Endothelial cell of umbilical vein (primary cell): ENCODE results near the gene ERBIN. TPM values are rescaled to one million over a fixed set of nuclear protein-coding genes. Genes with fewer than 3 reads are reported as not detected.

ENCODE experiments used
- BruUV-seq: library from RNA; stranded (reverse); fragments of 400-500 nt; replicated peaks from 2 replicates; lab custom pipeline; 2021; lab: Mats Ljungman, UMichigan
- CTCF ChIA-PET: fragments of 300-600, 350-600 bp; sonication (Branson Sonifier 250); formaldehyde crosslinking; loops from one replicate; lab custom pipeline; 2021; ENCODE audit warnings: antibody characterized with exemption, inconsistent platforms; lab: Charles Lee
- POLR2A ChIA-PET: fragments of 300-600, 350-600 bp; sonication (Branson Sonifier 250); formaldehyde crosslinking; loops from one replicate; lab custom pipeline; 2021; ENCODE audit warnings: antibody characterized with exemption, inconsistent platforms; lab: Charles Lee
- DNase-seq: peaks from one replicate; pipeline ENCODE4 v3.0.0-alpha.2; 2011; ENCODE audit warnings: low read depth, low spot score
- FAIRE-seq: peaks from 2 replicates; lab custom pipeline; 2011; peaks lifted over from hg19 to GRCh38; lab: Jason Lieb, UNC
- H2AFZ ChIP-seq: 2 replicates; pipeline ENCODE4 v1.6.0; 2012; ENCODE audit warnings: low read depth, low read length, control low read depth, inconsistent platforms
- H3K27ac ChIP-seq: 2 replicates; pipeline ENCODE4 v1.5.1; 2011; ENCODE audit warnings: low read depth, mild to moderate bottlenecking, control low read depth, low read length, moderate library complexity; ENCODE audit not compliant: insufficient read depth
- H3K27me3 ChIP-seq, 2 experiments: 2 replicates each; pipeline versions ENCODE4 v1.6.0 to v1.6.1; 2011; ENCODE audit warnings: low read length in 2 of 2, mixed read lengths in 1 of 2; ENCODE audit not compliant: control insufficient read depth in 2 of 2, insufficient read depth in 2 of 2
- H3K36me3 ChIP-seq, 2 experiments: 2 replicates in 1 of 2; 3 replicates in 1 of 2; pipeline ENCODE4 v1.5.1; 2011; ENCODE audit warnings: low read length in 2 of 2, mild to moderate bottlenecking in 1 of 2, moderate library complexity in 1 of 2; ENCODE audit not compliant: control insufficient read depth in 2 of 2, insufficient read depth in 2 of 2; ENCODE audit errors: extremely low read depth in 1 of 2
- H3K4me1 ChIP-seq: 3 replicates; pipeline ENCODE4 v1.5.1; 2011; ENCODE audit warnings: mild to moderate bottlenecking, low read length; ENCODE audit not compliant: control insufficient read depth, insufficient read depth; ENCODE audit errors: extremely low read depth
- H3K4me2 ChIP-seq: 2 replicates; pipeline ENCODE4 v1.6.1; 2011; ENCODE audit warnings: low read length, control low read depth, mixed read lengths; ENCODE audit not compliant: insufficient read depth
- H3K4me3 ChIP-seq, 3 experiments: fragments of 200-600 bp in 1 of 3; sonication (generic), shearing (Covaris generic) in 1 of 3; replicated peaks in 1 of 3; 2 replicates each; pipeline ENCODE4 v1.5.1; 2011 to 2016; ENCODE audit warnings: control low read depth in 3 of 3, low read length in 3 of 3, mild to moderate bottlenecking in 2 of 3, inconsistent platforms in 1 of 3, low read depth in 1 of 3, moderate library complexity in 1 of 3; ENCODE audit not compliant: insufficient read depth in 1 of 3
- H3K79me2 ChIP-seq: 2 replicates; pipeline ENCODE4 v1.6.0; 2012; ENCODE audit warnings: low read length, inconsistent platforms; ENCODE audit not compliant: control insufficient read depth, insufficient read depth
- H3K9ac ChIP-seq: replicated peaks from 2 replicates; pipeline ENCODE3; 2011; ENCODE audit warnings: low read length, control low read depth; ENCODE audit not compliant: insufficient read depth; ENCODE audit errors: extremely low read depth
- H3K9me1 ChIP-seq: replicated peaks from 3 replicates; pipeline ENCODE4 v1.6.0; 2011; ENCODE audit warnings: mild to moderate bottlenecking, low read length; ENCODE audit not compliant: control insufficient read depth, insufficient read depth; ENCODE audit errors: extremely low read depth
- H3K9me3 ChIP-seq: replicated peaks from 2 replicates; pipeline ENCODE4 v1.5.1; 2012; ENCODE audit warnings: low read length, inconsistent platforms; ENCODE audit not compliant: control insufficient read depth, insufficient read depth
- H4K20me1 ChIP-seq: replicated peaks from 2 replicates; pipeline ENCODE3; 2011; ENCODE audit warnings: mild to moderate bottlenecking, low read length; ENCODE audit not compliant: control insufficient read depth, insufficient read depth; ENCODE audit errors: extremely low read depth
- CTCF ChIP-seq, 2 donors: IDR thresholded peaks; 1 replicate in 1 of 2; 2 replicates in 1 of 2; pipeline ENCODE4 v1.5.1; 2011; ENCODE audit warnings: low read length in 2 of 2, mild to moderate bottlenecking in 2 of 2, moderate library complexity in 2 of 2, control low read depth in 1 of 2, inconsistent platforms in 1 of 2, low read depth in 1 of 2; ENCODE audit not compliant: insufficient read depth in 1 of 2; ENCODE audit errors: extremely low read depth in 1 of 2
- FOS ChIP-seq: IDR thresholded peaks from 2 replicates; pipeline ENCODE4 v1.6.1; 2011; ENCODE audit warnings: mild to moderate bottlenecking, low read length, moderate library complexity, borderline replicate concordance; ENCODE audit not compliant: insufficient read depth
- GATA2 ChIP-seq: IDR thresholded peaks from 2 replicates; pipeline ENCODE4 v1.7.0; 2011; ENCODE audit warnings: low read depth, mild to moderate bottlenecking, moderate library complexity, mixed read lengths, low read length; ENCODE audit not compliant: insufficient read length, insufficient read depth
- MYC ChIP-seq: IDR thresholded peaks from one replicate; pipeline ENCODE4 v1.6.1; 2011; ENCODE audit warnings: mild to moderate bottlenecking, low read depth, low read length
- POLR2A ChIP-seq: IDR thresholded peaks from 2 replicates; pipeline ENCODE4 v1.6.1; 2012; ENCODE audit warnings: low read depth, mild to moderate bottlenecking, control low read depth, low read length
- POLR2AphosphoS5 ChIP-seq: IDR thresholded peaks from 2 replicates; pipeline ENCODE4 v1.6.1; 2012; ENCODE audit warnings: low read depth, mild to moderate bottlenecking, control low read depth, low read length, moderate library complexity; ENCODE audit not compliant: insufficient read depth
- dilution Hi-C: fragments of 300-500 bp; cut with MboI; formaldehyde crosslinking; loops from one replicate; pipeline ENCODE4 v1.15.0; 2019; ENCODE audit warnings: low sequenced_read_pairs; ENCODE audit not compliant: extremely low pct_ligation_motif_present
- intact Hi-C: fragments of 100-400 bp; cut with micrococcal nuclease; formaldehyde crosslinking; loops from one replicate; pipeline ENCODE4 v1.10.0; 2022
- polyA plus RNA-seq, 4 experiments: library from polyadenylated mRNA; depleted of rRNA in 3 of 4; stranded (reverse) in 3 of 4; unstranded in 1 of 4; fragments of >200 nt; gene quantifications; 2 replicates each; pipeline versions ENCODE4 v1.2.1 to v1.2.3, GENCODE V29; 2011 to 2012; ENCODE audit warnings: missing spikeins in 1 of 4
- total RNA-seq: library from RNA; stranded (reverse); gene quantifications from 2 replicates; pipeline ENCODE4 v1.2.3, GENCODE V29; 2021

Gene ERBIN
- total and polyA plus RNA-seq, 2 donors (not counting 3 experiments of a cell fraction or from before 2014, with no cell fraction given) = 8.1 to 55.6 TPM

DNA sequence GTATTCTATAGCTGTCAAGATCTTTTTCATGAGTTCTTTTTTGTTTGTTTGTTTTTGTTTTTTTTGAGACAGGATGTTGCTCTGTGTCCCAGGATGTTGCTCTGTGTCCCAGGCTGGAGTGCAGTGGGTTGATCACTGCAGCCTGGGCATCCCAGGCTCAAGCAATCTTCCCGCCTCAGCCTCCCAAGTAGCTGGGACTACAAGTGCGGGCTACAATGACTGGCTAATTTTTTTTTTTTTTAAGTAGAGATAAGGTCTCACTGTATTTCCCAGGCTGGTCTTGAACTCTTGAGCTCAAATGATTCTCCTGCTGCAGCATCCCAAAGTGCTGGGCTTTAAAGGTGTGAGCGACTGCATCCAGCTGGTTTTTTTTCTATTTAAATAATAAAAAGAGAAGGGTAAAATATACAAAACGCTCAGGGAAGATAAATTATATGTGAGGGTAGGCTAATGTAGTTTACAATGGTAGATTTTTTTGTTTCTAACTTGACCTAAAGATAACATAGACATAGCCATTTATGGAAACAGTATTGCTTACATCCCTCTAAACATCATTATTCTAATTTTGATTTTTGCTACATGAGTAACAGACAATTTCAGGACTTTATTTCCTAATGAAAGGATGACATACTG is 21.9 kb downstream of the ERBIN start:
- H2AFZ ChIP-seq = no peak overlapping the region
- H3K79me2 ChIP-seq = peaks cover 90% of the 10 kb centered on the region
- no peak overlapping the region for H3K4me3 ChIP-seq
- no TSS peak for BruUV-seq
- intact Hi-C loops (no loop called here), dilution Hi-C loops (no loop called here)
- FAIRE-seq (no peak), DNase-seq (no peak)
- H4K20me1 ChIP-seq = peaks cover 10% of the 10 kb centered on the region
- no peak overlapping the region for H3K4me2 ChIP-seq
- peaks cover 4% of the 10 kb centered on the region for H3K9me1 ChIP-seq
- CTCF ChIA-PET = interaction anchor here (1.1 kb wide), 1 partner anchor 24 kb away, joined by 3 read pairs; no protein-coding TSS in a partner anchor
- POLR2A ChIA-PET = no interaction called here
- H3K36me3 ChIP-seq = no peaks in the 10 kb centered on the region
- TF ChIP-seq POLR2A (no peak), MYC (no peak), POLR2AphosphoS5 (no peak), GATA2 (no peak), FOS (no peak), CTCF (IDR thresholded peaks at IDR 0.05; ENCODE audit: extremely low read depth in 1 of 2, insufficient read depth in 1 of 2, low read depth in 1 of 2, low read length in 2 of 2) (no peak)
- H3K4me1 ChIP-seq = no peaks in the 10 kb centered on the region
- H3K27ac ChIP-seq = no peak overlapping the region
- H3K9me3 ChIP-seq = no peaks in the 10 kb centered on the region
- no peaks in the 10 kb centered on the region for H3K27me3 ChIP-seq
- H3K9ac ChIP-seq = no peak overlapping the region
